SK-N-MC (cell line): ENCODE measurements around the gene IPO5.

Experiments
- DNase-seq: peaks from one replicate; pipeline ENCODE4 v3.0.0-alpha.2; 2011; ENCODE audit warnings: low read depth, low spot score
- H3K27ac ChIP-seq: fragments of 200-600 bp; sonication (generic); 2 replicates; pipeline ENCODE4 v1.5.1; 2016; ENCODE audit warnings: mixed run types
- H3K36me3 ChIP-seq: fragments of 200-600 bp; sonication (generic); 2 replicates; pipeline ENCODE4 v1.6.1; 2017; ENCODE audit warnings: antibody characterized with exemption, low read length, mixed read lengths; ENCODE audit not compliant: insufficient read depth
- H3K4me3 ChIP-seq: fragments of 200-600 bp; sonication (generic); 2 replicates; pipeline ENCODE4 v1.5.1; 2016
- H3K9ac ChIP-seq: fragments of 200-600 bp; sonication (generic); 2 replicates; pipeline ENCODE4 v1.8.0; 2017; ENCODE audit warnings: mixed run types, mixed read lengths; ENCODE audit not compliant: insufficient read length
- H3K9me3 ChIP-seq: fragments of 200-600 bp; sonication (generic); 2 replicates; pipeline ENCODE4 v1.6.1; 2017; ENCODE audit warnings: low read depth, mild to moderate bottlenecking, antibody characterized with exemption, low read length, moderate library complexity, mixed read lengths
- EZH2 ChIP-seq: fragments of 200-600 bp; sonication (generic); IDR thresholded peaks from one replicate; pipeline ENCODE4 v1.6.1; 2017; ENCODE audit warnings: antibody characterized with exemption
- FOXP2 ChIP-seq: optimal IDR thresholded peaks from 2 replicates; pipeline ENCODE3; 2011; ENCODE audit warnings: mild to moderate bottlenecking, moderate library complexity; ENCODE audit not compliant: insufficient read depth; ENCODE audit errors: extremely low read length, control extremely low read depth
- POLR2AphosphoS5 ChIP-seq: IDR thresholded peaks from 2 replicates; pipeline ENCODE4 v1.6.1; 2012; ENCODE audit warnings: mild to moderate bottlenecking, low read depth, low read length, borderline replicate concordance

IPO5 gene

GRCh38 chr13:98066636-98067035 lies 113.2 kb downstream of the IPO5 start:
- H3K27ac ChIP-seq = no peak overlapping the region
- no peak overlapping the region for H3K4me3 ChIP-seq
- DNase-seq = no peak
- TF ChIP-seq POLR2AphosphoS5 = no peak
- TF ChIP-seq FOXP2 = no peak
- TF ChIP-seq EZH2 = no peak
- no peak overlapping the region for H3K9ac ChIP-seq
- no peaks in the 10 kb centered on the region for H3K36me3 ChIP-seq
- no peaks in the 10 kb centered on the region for H3K9me3 ChIP-seq

- Histone ChIP-seq H3K4me3 (no peak overlapping the region), H3K27ac (no peak overlapping the region), H3K9me3 (no peaks in the 10 kb centered on the region), H3K9ac (no peak overlapping the region), H3K36me3 (no peaks in the 10 kb centered on the region)
- TF ChIP-seq EZH2 (no peak), POLR2AphosphoS5 (no peak), FOXP2 (no peak)
- DNase-seq = no peak
These were observed 115.0 kb downstream of the IPO5 start for GRCh38 chr13:98068521-98068920.

GRCh38 chr13:98069985-98070384 lies 116.5 kb downstream of the IPO5 start:
- Histone ChIP-seq H3K4me3 (no peak overlapping the region), H3K27ac (no peak overlapping the region), H3K9me3 (no peaks in the 10 kb centered on the region), H3K36me3 (no peaks in the 10 kb centered on the region), H3K9ac (no peak overlapping the region)
- DNase-seq = no peak
- TF ChIP-seq FOXP2 (no peak), POLR2AphosphoS5 (no peak)

- no peak for DNase-seq
- no peak overlapping the region for H3K27ac ChIP-seq
- H3K36me3 ChIP-seq = no peaks in the 10 kb centered on the region
- no peak for TF ChIP-seq EZH2
- TF ChIP-seq POLR2AphosphoS5 = no peak
- no peak for TF ChIP-seq FOXP2
- no peaks in the 10 kb centered on the region for H3K9me3 ChIP-seq
- H3K4me3 ChIP-seq = no peak overlapping the region
- H3K9ac ChIP-seq = no peak overlapping the region
These were observed 117.8 kb downstream of the IPO5 start for GRCh38 chr13:98071316-98071715.

- Histone ChIP-seq H3K36me3 (no peaks in the 10 kb centered on the region), H3K9ac (no peak overlapping the region), H3K27ac (no peak overlapping the region), H3K9me3 (no peaks in the 10 kb centered on the region), H3K4me3 (no peak overlapping the region)
- TF ChIP-seq FOXP2 = no peak
- no peak for TF ChIP-seq EZH2
- no peak for TF ChIP-seq POLR2AphosphoS5
- no peak for DNase-seq
These were observed 119.0 kb downstream of the IPO5 start for GRCh38 chr13:98072476-98072875.
